HAP-1 (cell line): ENCODE measurements around the gene KCNJ11.

Experiments used
- DNase-seq, 2 experiments: peaks; one replicate each; pipeline ENCODE4 v3.0.0-alpha.2; 2016 to 2020; ENCODE audit warnings: low spot score in 2 of 2
- H3K27me3 ChIP-seq: fragments of 250-450 bp; sonication (Bioruptor Pico); 2 replicates; pipeline ENCODE4 v1.5.1; 2020; ENCODE audit warnings: low read depth, mild to moderate bottlenecking, moderate library complexity
- H3K36me3 ChIP-seq: fragments of 250-450 bp; sonication (Bioruptor Pico); replicated peaks from 2 replicates; pipeline ENCODE4 v1.5.1; 2020; ENCODE audit warnings: mild to moderate bottlenecking
- H3K4me1 ChIP-seq: fragments of 250-450 bp; sonication (Bioruptor Pico); 2 replicates; pipeline ENCODE4 v1.5.1; 2020; ENCODE audit warnings: mild to moderate bottlenecking
- H3K4me3 ChIP-seq: fragments of 250-450 bp; sonication (Bioruptor Pico); 2 replicates; pipeline ENCODE4 v1.5.1; 2020; ENCODE audit warnings: mild to moderate bottlenecking, moderate library complexity
- H3K9me3 ChIP-seq: fragments of 250-450 bp; sonication (Bioruptor Pico); 2 replicates; pipeline ENCODE4 v1.5.1; 2020; ENCODE audit warnings: mild to moderate bottlenecking, moderate library complexity
- in situ Hi-C: fragments of 300-500 bp; cut with MboI; formaldehyde crosslinking; loops from 3 replicates; pipeline ENCODE4 v1.14.3; 2020; ENCODE audit warnings: low sequenced_read_pairs, inconsistent platforms, mixed read lengths

Gene KCNJ11

GRCh38 chr11:17391493-17392355 lies 3.3 kb upstream of the KCNJ11 start:
- no peaks in the 10 kb centered on the region for H3K9me3 ChIP-seq
- no peaks in the 10 kb centered on the region for H3K27me3 ChIP-seq
- in situ Hi-C loops, result loop anchor here (5.0 kb wide), 1 partner anchor 86 kb away; the partner anchor contains the start of gene ABCC8
- H3K4me3 ChIP-seq, result no peak overlapping the region
- peak in 1 of 2 experiments; percentile 27 for DNase-seq
- peaks cover 3% of the 10 kb centered on the region for H3K36me3 ChIP-seq
- peaks cover 6% of the 10 kb centered on the region for H3K4me1 ChIP-seq

- Histone ChIP-seq H3K9me3 (no peaks in the 10 kb centered on the region), H3K27me3 (no peaks in the 10 kb centered on the region), H3K4me3 (no peak overlapping the region; the same call in 1 of the 2 replicates), H3K36me3 (peaks cover 3% of the 10 kb centered on the region), H3K4me1 (peaks cover 6% of the 10 kb centered on the region)
- no peak for DNase-seq
- in situ Hi-C loops, result loop anchor here (5.0 to 10.0 kb wide), 2 partner anchors 87 to 135 kb away; partner anchors contain the start of gene ABCC8
Observed at GRCh38 chr11:17389957-17390649, 1.6 kb upstream of the KCNJ11 start.

- Histone ChIP-seq H3K36me3 (peaks cover 3% of the 10 kb centered on the region), H3K9me3 (no peaks in the 10 kb centered on the region), H3K27me3 (no peaks in the 10 kb centered on the region), H3K4me1 (peaks cover 6% of the 10 kb centered on the region), H3K4me3 (peak overlapping the region; percentile 52)
- in situ Hi-C loops, result loop anchor here (10.0 kb wide), 1 partner anchor 135 kb away; no protein-coding TSS in a partner anchor
- DNase-seq, result peak; percentile 72 to 90
Observed at GRCh38 chr11:17389211-17389956, 925 bp upstream of the KCNJ11 start.

GRCh38 chr11:17387811-17388210 lies 648 bp downstream of the KCNJ11 start:
- Histone ChIP-seq H3K4me1 (peaks cover 6% of the 10 kb centered on the region), H3K36me3 (peaks cover 6% of the 10 kb centered on the region), H3K9me3 (no peaks in the 10 kb centered on the region), H3K4me3 (no peak overlapping the region), H3K27me3 (no peaks in the 10 kb centered on the region)
- in situ Hi-C loops, result loop anchor here (10.0 kb wide), 1 partner anchor 137 kb away; no protein-coding TSS in a partner anchor
- DNase-seq, result no peak

- Histone ChIP-seq H3K9me3 (no peaks in the 10 kb centered on the region), H3K4me1 (peaks cover 3% of the 10 kb centered on the region), H3K27me3 (no peaks in the 10 kb centered on the region), H3K4me3 (no peak overlapping the region), H3K36me3 (peaks cover 6% of the 10 kb centered on the region)
- DNase-seq, result no peak
- in situ Hi-C loops, result loop anchor here (10.0 kb wide), 1 partner anchor 138 kb away; no protein-coding TSS in a partner anchor
Observed at GRCh38 chr11:17387254-17387653, 1.2 kb downstream of the KCNJ11 start.

- Histone ChIP-seq H3K36me3 (peaks cover 6% of the 10 kb centered on the region), H3K27me3 (no peaks in the 10 kb centered on the region), H3K4me3 (no peak overlapping the region), H3K9me3 (no peaks in the 10 kb centered on the region), H3K4me1 (no peaks in the 10 kb centered on the region; the same call in 1 of the 2 replicates)
- in situ Hi-C loops, result loop anchor here (10.0 kb wide), 1 partner anchor 138 kb away; no protein-coding TSS in a partner anchor
- DNase-seq, result peak; percentile 30 to 76
Observed at GRCh38 chr11:17386331-17387084, 2.0 kb downstream of the KCNJ11 start.

- in situ Hi-C loops, result loop anchor here (10.0 kb wide), 1 partner anchor 139 kb away; no protein-coding TSS in a partner anchor
- H3K9me3 ChIP-seq, result no peaks in the 10 kb centered on the region
- no peaks in the 10 kb centered on the region; the same call in 1 of the 2 replicates for H3K4me1 ChIP-seq
- peaks cover 6% of the 10 kb centered on the region for H3K36me3 ChIP-seq
- no peaks in the 10 kb centered on the region for H3K27me3 ChIP-seq
- no peak overlapping the region for H3K4me3 ChIP-seq
- DNase-seq, result no peak
Observed at GRCh38 chr11:17385926-17386325, 2.5 kb downstream of the KCNJ11 start.

- in situ Hi-C loops, result loop anchor here (10.0 kb wide), 1 partner anchor 139 kb away; no protein-coding TSS in a partner anchor
- H3K4me3 ChIP-seq, result no peak overlapping the region
- no peak for DNase-seq
- no peaks in the 10 kb centered on the region; the same call in 1 of the 2 replicates for H3K4me1 ChIP-seq
- H3K36me3 ChIP-seq, result peaks cover 6% of the 10 kb centered on the region
- no peaks in the 10 kb centered on the region for H3K27me3 ChIP-seq
- no peaks in the 10 kb centered on the region for H3K9me3 ChIP-seq
Observed at GRCh38 chr11:17385492-17385891, 3.0 kb downstream of the KCNJ11 start.

GRCh38 chr11:17384002-17384511 lies 4.4 kb downstream of the KCNJ11 start:
- Histone ChIP-seq H3K4me3 (no peak overlapping the region), H3K4me1 (no peaks in the 10 kb centered on the region), H3K9me3 (no peaks in the 10 kb centered on the region), H3K36me3 (peaks cover 6% of the 10 kb centered on the region), H3K27me3 (no peaks in the 10 kb centered on the region)
- DNase-seq, result peak; percentile 73 to 87
- in situ Hi-C loops, result loop anchor here (10.0 kb wide), 1 partner anchor 141 kb away; no protein-coding TSS in a partner anchor

- in situ Hi-C loops, result loop anchor here (10.0 kb wide), 1 partner anchor 141 kb away; no protein-coding TSS in a partner anchor
- H3K36me3 ChIP-seq, result peaks cover 6% of the 10 kb centered on the region
- no peak overlapping the region for H3K4me3 ChIP-seq
- DNase-seq, result no peak
- no peaks in the 10 kb centered on the region for H3K4me1 ChIP-seq
- H3K9me3 ChIP-seq, result no peaks in the 10 kb centered on the region
- no peaks in the 10 kb centered on the region for H3K27me3 ChIP-seq
Observed at GRCh38 chr11:17383461-17383860, 5.0 kb downstream of the KCNJ11 start.

GRCh38 chr11:17382046-17382728 lies 6.3 kb downstream of the KCNJ11 start:
- no peaks in the 10 kb centered on the region for H3K9me3 ChIP-seq
- peaks cover 4% of the 10 kb centered on the region for H3K36me3 ChIP-seq
- H3K27me3 ChIP-seq, result no peaks in the 10 kb centered on the region
- in situ Hi-C loops, result loop anchor here (10.0 kb wide), 1 partner anchor 143 kb away; no protein-coding TSS in a partner anchor
- H3K4me1 ChIP-seq, result no peaks in the 10 kb centered on the region
- H3K4me3 ChIP-seq, result no peak overlapping the region
- DNase-seq, result no peak

GRCh38 chr11:17381156-17381555 lies 7.3 kb downstream of the KCNJ11 start:
- H3K9me3 ChIP-seq, result no peaks in the 10 kb centered on the region
- peaks cover 3% of the 10 kb centered on the region; the same call in 1 of the 2 replicates for H3K36me3 ChIP-seq
- in situ Hi-C loops, result loop anchor here (10.0 kb wide), 1 partner anchor 144 kb away; no protein-coding TSS in a partner anchor
- no peaks in the 10 kb centered on the region for H3K4me1 ChIP-seq
- DNase-seq, result no peak
- no peaks in the 10 kb centered on the region for H3K27me3 ChIP-seq
- H3K4me3 ChIP-seq, result no peak overlapping the region
